ENCODE data around the gene RIPK1. TPM values are rescaled to one million over a fixed set of nuclear protein-coding genes. Genes with fewer than 3 reads are reported as not detected.

RIPK1 gene
- total and polyA plus RNA-seq, 2 of the 8 experiments (the other 6 are each of a cell fraction or from before 2014, with no cell fraction given), result 5.9 to 22.9 TPM

DNA sequence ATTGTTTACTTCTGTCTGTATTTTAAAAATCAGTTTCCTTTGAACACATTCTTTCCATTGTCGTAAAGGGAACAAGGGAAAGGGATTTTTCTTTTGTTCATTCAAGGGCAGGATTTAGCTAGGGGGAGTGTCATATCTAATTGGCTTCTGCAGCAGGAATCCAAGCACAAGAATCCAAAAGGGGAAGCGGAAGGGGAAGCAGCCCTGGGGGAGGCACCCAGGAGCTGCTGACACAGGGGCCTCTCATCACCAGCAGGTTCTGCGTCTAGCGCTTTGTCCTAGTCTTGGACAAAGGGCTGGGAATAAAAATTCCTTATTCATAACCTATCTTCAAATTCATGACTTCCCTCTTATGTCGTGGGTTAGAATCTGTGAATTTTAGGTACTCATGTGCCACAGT is 13.7 kb downstream of the RIPK1 start:
- Histone ChIP-seq H2BK15ac (ENCODE audit: low read length) (no peak overlapping the region), H2BK5ac (ENCODE audit: low read depth, low read length) (no peak overlapping the region), H3K4ac (replicated peaks; ENCODE audit: insufficient read length, low read depth, low read length) (no peak overlapping the region), H3K27ac (ENCODE audit: low read depth, low read length) (no peak overlapping the region), H2AFZ (ENCODE audit: low read length) (no peak overlapping the region), H3K4me2 (ENCODE audit: insufficient read depth in 1 of 2, low read depth in 2 of 2, low read length in 2 of 2) (no peak overlapping the region), H3K56ac (replicated peaks; ENCODE audit: insufficient read length, low read depth, low read length) (no peak overlapping the region), H3K36me3 (ENCODE audit: control insufficient read depth in 2 of 4, insufficient read depth in 4 of 4, low read length in 3 of 4) (peaks cover 0 to 92% (median 54%) of the 10 kb centered on the region in 4 experiments), H3K18ac (ENCODE audit: extremely low read depth, low read length) (no peak overlapping the region), H3K23me2 (ENCODE audit: low read depth, low read length) (no peaks in the 10 kb centered on the region; the same call in 1 of the 2 replicates), H3K79me1 (ENCODE audit: low read depth, low read length) (peaks cover 3% of the 10 kb centered on the region), H2AK5ac (ENCODE audit: low read depth, low read length) (no peak overlapping the region), H2BK120ac (replicated peaks; ENCODE audit: low read depth, low read length) (no peak overlapping the region), H2BK12ac (ENCODE audit: low read depth, low read length) (no peak overlapping the region), H4K5ac (ENCODE audit: insufficient read length, low read depth, low read length) (no peak overlapping the region), H2BK20ac (ENCODE audit: low read length) (0 out of 2 replicates have a peak overlapping the region, but pooled peaks have one; percentile 15), H3K9ac (replicated peaks in 1 of 4; ENCODE audit: extremely low read depth in 1 of 4, low read depth in 3 of 4, low read length in 3 of 4) (no peak overlapping the region), H3K27me3 (replicated peaks in 1 of 4; ENCODE audit: control insufficient read depth in 3 of 4, extremely low read depth in 1 of 4, insufficient read depth in 3 of 4, low read length in 3 of 4) (no peaks in the 10 kb centered on the region), H3K79me2 (ENCODE audit: control insufficient read depth in 1 of 2, insufficient read depth in 2 of 2, low read length in 2 of 2) (peaks cover 0 to 11% of the 10 kb centered on the region in 2 experiments; a peak in 2 of 4 replicates), H3K23ac (ENCODE audit: insufficient read length) (no peak overlapping the region), H3K14ac (ENCODE audit: insufficient read length) (no peak overlapping the region), H4K8ac (ENCODE audit: extremely low read depth, insufficient read depth, low read length) (no peak overlapping the region), H3K4me3 (ENCODE audit: extremely low read depth in 1 of 4, insufficient read depth in 2 of 4, low read depth in 3 of 4, low read length in 4 of 4) (no peak overlapping the region), H3K4me1 (replicated peaks in 1 of 4; ENCODE audit: control insufficient read depth in 3 of 4, insufficient read depth in 4 of 4, low read length in 3 of 4) (peaks cover 0 to 4% (median 0%) of the 10 kb centered on the region in 4 experiments; a peak in 1 of 7 replicates), H3K9me3 (ENCODE audit: insufficient read depth in 2 of 2, low read depth in 1 of 2, low read length in 1 of 2) (peaks cover 18 to 21% of the 10 kb centered on the region in 2 experiments), H4K20me1 (replicated peaks in 1 of 2; ENCODE audit: control insufficient read depth in 1 of 2, insufficient read depth in 2 of 2, low read length in 2 of 2) (no peaks in the 10 kb centered on the region), H4K91ac (replicated peaks; ENCODE audit: insufficient read length, low read length) (no peak overlapping the region)
- ChIA-PET POLR2A (ENCODE audit: partially characterized antibody) (interaction anchor here (0.8 kb wide), 1 partner anchor 14 kb away, joined by 3 read pairs; the partner anchor contains the start of gene RIPK1), CTCF (ENCODE audit: partially characterized antibody) (interaction anchor here (0.6 to 0.8 kb wide), 2 partner anchors 41 to 134 kb away, joined by 3 read pairs; no protein-coding TSS in a partner anchor)
- WGBS, 2 experiments (ENCODE audit: extremely low coverage in 1 of 2, insufficient coverage in 1 of 2, insufficient read length in 1 of 2, insufficient replicate concordance in 2 of 2, low coverage in 1 of 2, low lambda C conversion rate in 2 of 2, missing lambda C conversion rate in 1 of 2), result 96% methylated on average over 5 of the region's 5 CpGs; no CpG with 5 or more reads in 1 of the 2 experiments
- TF ChIP-seq CREB1 (IDR thresholded peaks at IDR 0.05) (no peak), SRF (IDR thresholded peaks at IDR 0.05; ENCODE audit: low read depth, low read length) (no peak), KDM5A (IDR thresholded peaks at IDR 0.05; ENCODE audit: low read length) (no peak), EGR1 (IDR thresholded peaks at IDR 0.05; ENCODE audit: borderline replicate concordance, low read depth, low read length) (no peak), TAF1 (IDR thresholded peaks at IDR 0.05; ENCODE audit: low read depth, low read length) (no peak), NANOG (IDR thresholded peaks at IDR 0.05; ENCODE audit: insufficient read depth, low read depth, low read length, poor library complexity, severe bottlenecking) (no peak), SP1 (IDR thresholded peaks at IDR 0.05; ENCODE audit: low read depth, low read length) (no peak), CHD1 (IDR thresholded peaks at IDR 0.05; ENCODE audit: low read depth, low read length) (no peak), CEBPB (IDR thresholded peaks at IDR 0.05; ENCODE audit: low read depth, low read length) (no peak), CBX8 (IDR thresholded peaks at IDR 0.05; ENCODE audit: borderline replicate concordance, low read depth, low read length) (no peak)
- FAIRE-seq (no peak), DNase-seq (ENCODE audit: low read depth in 1 of 2, low spot score in 2 of 2) (no peak)
